IMR-90 (cell line): Measurements from ENCODE around the gene KCTD18. TPM values are rescaled to one million over a fixed set of nuclear protein-coding genes. Genes with fewer than 3 reads are reported as not detected.

Experiments
- ATAC-seq: fragments of 200-7000 bp; cut with Tn5 transposase; 2 replicates; pipeline ENCODE4 v1.9.1; 2020; ENCODE audit warnings: low read depth, mild to moderate bottlenecking, moderate library complexity
- BruUV-seq: library from RNA; stranded (reverse); fragments of 400-500 nt; replicated peaks from 2 replicates; lab custom pipeline; 2021; lab: Mats Ljungman, UMichigan
- CTCF ChIA-PET: fragments of 300-600 bp; formaldehyde crosslinking; extraction: SDS; loops from one replicate; lab custom pipeline; 2021; ENCODE audit warnings: antibody characterized with exemption; lab: Yijun Ruan, JAX
- POLR2A ChIA-PET: fragments of 300-600 bp; sonication (Branson Sonifier 250); formaldehyde crosslinking; loops from one replicate; lab custom pipeline; 2022; ENCODE audit warnings: antibody characterized with exemption; ENCODE audit not compliant: unreplicated experiment; lab: Charles Lee
- DNase-seq: peaks from one replicate; pipeline ENCODE4 v3.0.0; 2013
- H2AFZ ChIP-seq: replicated peaks from 2 replicates; pipeline ENCODE3; 2013; ENCODE audit warnings: low read length, mild to moderate bottlenecking; ENCODE audit not compliant: poor library complexity
- H2AK5ac ChIP-seq: 2 replicates; pipeline ENCODE4 v1.6.1; 2013; ENCODE audit warnings: low read depth, low read length, inconsistent platforms
- H2AK9ac ChIP-seq: replicated peaks from 2 replicates; pipeline ENCODE3; 2013; ENCODE audit warnings: mild to moderate bottlenecking, low read depth, low read length, moderate library complexity; ENCODE audit not compliant: poor library complexity
- H2BK120ac ChIP-seq: 2 replicates; pipeline ENCODE4 v1.6.1; 2013; ENCODE audit warnings: low read depth, low read length, inconsistent platforms
- H2BK15ac ChIP-seq: 3 replicates; pipeline ENCODE4 v1.6.1; 2013; ENCODE audit warnings: low read depth, low read length, inconsistent platforms
- H2BK20ac ChIP-seq: 2 replicates; pipeline ENCODE4 v1.6.1; 2013; ENCODE audit warnings: low read depth, mild to moderate bottlenecking, inconsistent platforms, low read length, moderate library complexity
- H2BK5ac ChIP-seq: 2 replicates; pipeline ENCODE4 v1.6.1; 2013; ENCODE audit warnings: mild to moderate bottlenecking, low read depth, low read length, inconsistent platforms; ENCODE audit not compliant: poor library complexity, severe bottlenecking
- H3K14ac ChIP-seq: replicated peaks from 2 replicates; pipeline ENCODE4 v1.6.1; 2013; ENCODE audit warnings: low read depth, low read length, inconsistent platforms
- H3K18ac ChIP-seq: 2 replicates; pipeline ENCODE4 v1.6.1; 2013; ENCODE audit warnings: low read depth, low read length, control low read depth
- H3K23ac ChIP-seq: 2 replicates; pipeline ENCODE4 v1.6.1; 2013; ENCODE audit warnings: low read depth, low read length, inconsistent platforms
- H3K27ac ChIP-seq: 2 replicates; pipeline ENCODE4 v1.5.1; 2013; ENCODE audit warnings: mild to moderate bottlenecking, control low read depth, low read length; ENCODE audit not compliant: insufficient read depth
- H3K27me3 ChIP-seq: 2 replicates; pipeline ENCODE4 v1.6.1; 2013; ENCODE audit warnings: low read length; ENCODE audit not compliant: control insufficient read depth, insufficient read depth
- H3K36me3 ChIP-seq: 2 replicates; pipeline ENCODE4 v1.6.1; 2013; ENCODE audit warnings: low read length, mixed read lengths; ENCODE audit not compliant: control insufficient read depth, insufficient read depth
- H3K4ac ChIP-seq: 2 replicates; pipeline ENCODE4 v1.6.1; 2013; ENCODE audit warnings: low read depth, low read length, inconsistent platforms
- H3K4me1 ChIP-seq: 2 replicates; pipeline ENCODE4 v1.6.1; 2013; ENCODE audit warnings: low read length, mixed read lengths; ENCODE audit not compliant: control insufficient read depth, insufficient read depth
- H3K4me2 ChIP-seq: 2 replicates; pipeline ENCODE4 v1.6.1; 2013; ENCODE audit warnings: low read depth, mild to moderate bottlenecking, control low read depth, low read length, moderate library complexity
- H3K4me3 ChIP-seq: 2 replicates; pipeline ENCODE4 v1.5.1; 2013; ENCODE audit warnings: low read depth, mild to moderate bottlenecking, control low read depth, low read length, moderate library complexity; ENCODE audit not compliant: insufficient read depth
- H3K56ac ChIP-seq: 2 replicates; pipeline ENCODE4 v1.6.1; 2013; ENCODE audit warnings: low read length, inconsistent platforms; ENCODE audit not compliant: insufficient read depth; ENCODE audit errors: extremely low read depth
- H3K79me1 ChIP-seq, 2 experiments: 2 replicates each; pipeline ENCODE4 v1.6.1; 2013; ENCODE audit warnings: low read length in 2 of 2, inconsistent platforms in 1 of 2, low read depth in 1 of 2
- H3K9ac ChIP-seq: 2 replicates; pipeline ENCODE4 v1.6.1; 2013; ENCODE audit warnings: low read depth, low read length, control low read depth
- H3K9me1 ChIP-seq: 2 replicates; pipeline ENCODE4 v1.6.1; 2013; ENCODE audit warnings: low read length, inconsistent platforms; ENCODE audit not compliant: insufficient read depth
- H3K9me3 ChIP-seq: 2 replicates; pipeline ENCODE4 v1.6.1; 2013; ENCODE audit warnings: low read length; ENCODE audit not compliant: control insufficient read depth, insufficient read depth
- H4K20me1 ChIP-seq: 2 replicates; pipeline ENCODE4 v1.6.1; 2013; ENCODE audit warnings: low read length, inconsistent platforms; ENCODE audit not compliant: insufficient read depth
- H4K5ac ChIP-seq: 2 replicates; pipeline ENCODE4 v1.6.1; 2013; ENCODE audit warnings: mild to moderate bottlenecking, low read depth, low read length, control low read depth
- H4K8ac ChIP-seq, 2 experiments: 2 replicates each; pipeline ENCODE4 v1.6.1; 2013; ENCODE audit warnings: low read depth in 2 of 2, low read length in 2 of 2, control low read depth in 1 of 2, inconsistent platforms in 1 of 2
- H4K91ac ChIP-seq: 2 replicates; pipeline ENCODE4 v1.6.1; 2013; ENCODE audit warnings: low read depth, low read length, inconsistent platforms; ENCODE audit not compliant: insufficient read depth
- BHLHE40 ChIP-seq: fragments of 150-350 bp; IDR thresholded peaks from 2 replicates; pipeline ENCODE4 v1.6.1; 2016; ENCODE audit warnings: mild to moderate bottlenecking, low read depth, low read length
- CEBPB ChIP-seq: IDR thresholded peaks from 2 replicates; pipeline ENCODE4 v1.6.1; 2012; ENCODE audit warnings: low read depth, low read length, improper control_type of control experiment
- CHD1 ChIP-seq: IDR thresholded peaks from 2 replicates; pipeline ENCODE4 v1.6.1; 2012; ENCODE audit warnings: low read depth, low read length, improper control_type of control experiment
- FOS ChIP-seq: fragments of 150-350 bp; IDR thresholded peaks from 2 replicates; pipeline ENCODE4 v1.6.1; 2016; ENCODE audit warnings: low read depth, low read length
- MAFK ChIP-seq: IDR thresholded peaks from 2 replicates; pipeline ENCODE4 v1.6.1; 2012; ENCODE audit warnings: low read depth, low read length, improper control_type of control experiment
- MAZ ChIP-seq: IDR thresholded peaks from 2 replicates; pipeline ENCODE4 v1.6.1; 2012; ENCODE audit warnings: low read depth, mild to moderate bottlenecking, low read length, improper control_type of control experiment, moderate library complexity, borderline replicate concordance
- MXI1 ChIP-seq: IDR thresholded peaks from 2 replicates; pipeline ENCODE4 v1.6.1; 2012; ENCODE audit warnings: low read depth, mild to moderate bottlenecking, low read length, moderate library complexity, borderline replicate concordance
- NFE2L2 ChIP-seq: fragments of 150-350 bp; IDR thresholded peaks from 2 replicates; pipeline ENCODE4 v1.6.1; 2016; ENCODE audit warnings: low read depth, mild to moderate bottlenecking, low read length
- POLR2A ChIP-seq: IDR thresholded peaks from 2 replicates; pipeline ENCODE4 v1.6.1; 2012; ENCODE audit warnings: mild to moderate bottlenecking, low read depth, low read length
- RAD21 ChIP-seq: IDR thresholded peaks from 2 replicates; pipeline ENCODE4 v1.6.1; 2012; ENCODE audit warnings: low read length, improper control_type of control experiment
- RCOR1 ChIP-seq: IDR thresholded peaks from 2 replicates; pipeline ENCODE4 v1.6.1; 2012; ENCODE audit warnings: mild to moderate bottlenecking, low read length, improper control_type of control experiment; ENCODE audit not compliant: insufficient replicate concordance
- RFX5 ChIP-seq: IDR thresholded peaks from 2 replicates; pipeline ENCODE4 v1.8.0; 2012; ENCODE audit warnings: low read depth, mild to moderate bottlenecking, low read length, moderate library complexity
- SMC3 ChIP-seq: fragments of 150-350 bp; IDR thresholded peaks from 2 replicates; pipeline ENCODE4 v1.6.1; 2016; ENCODE audit warnings: low read depth, mild to moderate bottlenecking, antibody characterized with exemption, low read length, moderate library complexity
- dilution Hi-C: fragments of 300-500 bp; cut with HindIII; formaldehyde crosslinking; loops from one replicate; pipeline ENCODE4 v1.14.3; 2018; ENCODE audit warnings: low sequenced_read_pairs; ENCODE audit not compliant: unreplicated experiment
- in situ Hi-C: fragments of 300-500 bp; cut with MboI; formaldehyde crosslinking; loops from 3 replicates; pipeline ENCODE4 v1.14.3; 2019; ENCODE audit warnings: low sequenced_read_pairs, inconsistent platforms, mixed read lengths
- intact Hi-C: fragments of 100-400 bp; cut with micrococcal nuclease; formaldehyde crosslinking; loops from 2 replicates; pipeline ENCODE4 v1.10.0; 2022
- polyA plus RNA-seq, 3 experiments: library from polyadenylated mRNA; depleted of rRNA; stranded (reverse); fragments of >200 nt; gene quantifications; 2 replicates each; pipeline ENCODE4 v1.2.3, GENCODE V29; 2012; ENCODE audit warnings: low replicate concordance in 1 of 3
- total RNA-seq: library from RNA; depleted of rRNA; stranded (reverse); fragments of >200 nt; gene quantifications from 2 replicates; pipeline ENCODE4 v1.2.3, GENCODE V29; 2012
- TF ChIP-seq, protein P1 (sequence below): fragments of 150-350 bp; IDR thresholded peaks from 2 replicates; pipeline ENCODE4 v1.6.1; 2016; ENCODE audit warnings: low read depth, mild to moderate bottlenecking, low read length, moderate library complexity, borderline replicate concordance
- TF ChIP-seq, protein P2 (sequence below): fragments of 150-350 bp; IDR thresholded peaks from 2 replicates; pipeline ENCODE4 v1.6.1; 2017; ENCODE audit warnings: mild to moderate bottlenecking, antibody characterized with exemption, low read length, low read depth
- TF ChIP-seq, protein P3 (sequence below): conservative IDR thresholded peaks from 2 replicates; pipeline ENCODE4 v1.5.1; 2012; ENCODE audit warnings: mild to moderate bottlenecking, low read depth, low read length, improper control_type of control experiment

KCTD18 gene
- total and polyA plus RNA-seq, 2 of the 4 experiments (the other 2 are of a cell fraction): 6.7 to 10.4 TPM

DNA sequence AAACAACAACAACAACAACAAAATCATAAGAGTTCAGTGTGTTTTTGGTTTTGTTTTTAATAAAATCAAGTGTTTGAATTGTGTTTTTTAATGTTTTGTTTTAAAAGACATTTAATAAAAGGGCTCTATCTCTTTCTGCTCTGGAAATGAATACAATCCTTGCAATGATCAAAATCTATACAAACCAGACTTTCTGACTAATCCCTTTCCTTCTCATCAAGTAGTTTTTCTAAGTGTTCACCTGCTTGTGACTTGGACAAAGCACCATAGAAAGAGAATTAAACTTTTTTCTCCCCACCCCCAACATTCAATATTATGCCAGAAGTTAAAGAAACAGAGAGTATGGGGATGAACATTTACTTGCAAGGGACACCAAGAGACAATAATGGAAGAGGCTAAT is 61.4 kb downstream of the KCTD18 start:
- dilution Hi-C loops: no loop called here
- Histone ChIP-seq H2BK5ac (no peak overlapping the region), H3K9ac (no peak overlapping the region), H2AFZ (no peak overlapping the region), H3K18ac (no peak overlapping the region), H3K4me1 (peaks cover 10% of the 10 kb centered on the region), H4K20me1 (no peaks in the 10 kb centered on the region; the same call in 1 of the 2 replicates), H2AK5ac (no peak overlapping the region), H3K23ac (no peak overlapping the region), H4K91ac (no peak overlapping the region), H4K8ac (no peak overlapping the region), H3K79me1 (peaks cover 29 to 70% of the 10 kb centered on the region in 2 experiments), H2BK15ac (no peak overlapping the region), H3K14ac (no peak overlapping the region), H3K9me3 (no peaks in the 10 kb centered on the region), H3K56ac (no peak overlapping the region), H3K4me3 (no peak overlapping the region), H2BK20ac (no peak overlapping the region), H4K5ac (no peak overlapping the region), H3K27ac (no peak overlapping the region), H3K36me3 (peaks cover 31% of the 10 kb centered on the region), H3K4me2 (no peak overlapping the region), H3K4ac (no peak overlapping the region), H2BK120ac (no peak overlapping the region), H2AK9ac (no peak overlapping the region), H3K27me3 (no peaks in the 10 kb centered on the region), H3K9me1 (peaks cover 10% of the 10 kb centered on the region)
- ChIA-PET CTCF (no interaction called here), POLR2A (no interaction called here)
- no peak for TF ChIP-seq CHD1
- TF ChIP-seq CEBPB: no peak
- no peak for TF ChIP-seq FOS
- no peak for TF ChIP-seq SMC3
- no peak for TF ChIP-seq POLR2A
- no peak for TF ChIP-seq RAD21
- TF ChIP-seq, protein P1, sequence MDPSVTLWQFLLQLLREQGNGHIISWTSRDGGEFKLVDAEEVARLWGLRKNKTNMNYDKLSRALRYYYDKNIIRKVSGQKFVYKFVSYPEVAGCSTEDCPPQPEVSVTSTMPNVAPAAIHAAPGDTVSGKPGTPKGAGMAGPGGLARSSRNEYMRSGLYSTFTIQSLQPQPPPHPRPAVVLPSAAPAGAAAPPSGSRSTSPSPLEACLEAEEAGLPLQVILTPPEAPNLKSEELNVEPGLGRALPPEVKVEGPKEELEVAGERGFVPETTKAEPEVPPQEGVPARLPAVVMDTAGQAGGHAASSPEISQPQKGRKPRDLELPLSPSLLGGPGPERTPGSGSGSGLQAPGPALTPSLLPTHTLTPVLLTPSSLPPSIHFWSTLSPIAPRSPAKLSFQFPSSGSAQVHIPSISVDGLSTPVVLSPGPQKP: no peak
- TF ChIP-seq BHLHE40: no peak
- no peak for TF ChIP-seq MAFK
- no peak for TF ChIP-seq MXI1
- TF ChIP-seq RCOR1: no peak
- TF ChIP-seq, protein P2, sequence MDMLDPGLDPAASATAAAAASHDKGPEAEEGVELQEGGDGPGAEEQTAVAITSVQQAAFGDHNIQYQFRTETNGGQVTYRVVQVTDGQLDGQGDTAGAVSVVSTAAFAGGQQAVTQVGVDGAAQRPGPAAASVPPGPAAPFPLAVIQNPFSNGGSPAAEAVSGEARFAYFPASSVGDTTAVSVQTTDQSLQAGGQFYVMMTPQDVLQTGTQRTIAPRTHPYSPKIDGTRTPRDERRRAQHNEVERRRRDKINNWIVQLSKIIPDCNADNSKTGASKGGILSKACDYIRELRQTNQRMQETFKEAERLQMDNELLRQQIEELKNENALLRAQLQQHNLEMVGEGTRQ: no peak
- TF ChIP-seq RFX5: no peak
- no peak for TF ChIP-seq NFE2L2
- TF ChIP-seq MAZ: no peak
- TF ChIP-seq, protein P3, sequence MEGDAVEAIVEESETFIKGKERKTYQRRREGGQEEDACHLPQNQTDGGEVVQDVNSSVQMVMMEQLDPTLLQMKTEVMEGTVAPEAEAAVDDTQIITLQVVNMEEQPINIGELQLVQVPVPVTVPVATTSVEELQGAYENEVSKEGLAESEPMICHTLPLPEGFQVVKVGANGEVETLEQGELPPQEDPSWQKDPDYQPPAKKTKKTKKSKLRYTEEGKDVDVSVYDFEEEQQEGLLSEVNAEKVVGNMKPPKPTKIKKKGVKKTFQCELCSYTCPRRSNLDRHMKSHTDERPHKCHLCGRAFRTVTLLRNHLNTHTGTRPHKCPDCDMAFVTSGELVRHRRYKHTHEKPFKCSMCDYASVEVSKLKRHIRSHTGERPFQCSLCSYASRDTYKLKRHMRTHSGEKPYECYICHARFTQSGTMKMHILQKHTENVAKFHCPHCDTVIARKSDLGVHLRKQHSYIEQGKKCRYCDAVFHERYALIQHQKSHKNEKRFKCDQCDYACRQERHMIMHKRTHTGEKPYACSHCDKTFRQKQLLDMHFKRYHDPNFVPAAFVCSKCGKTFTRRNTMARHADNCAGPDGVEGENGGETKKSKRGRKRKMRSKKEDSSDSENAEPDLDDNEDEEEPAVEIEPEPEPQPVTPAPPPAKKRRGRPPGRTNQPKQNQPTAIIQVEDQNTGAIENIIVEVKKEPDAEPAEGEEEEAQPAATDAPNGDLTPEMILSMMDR: no peak
- BruUV-seq: no TSS peak
- intact Hi-C loops: no loop called here
- ATAC-seq (no peak), DNase-seq (no peak)
- in situ Hi-C loops: no loop called here
